Esophagus mucosa (tissue), 1 donor: ENCODE results near the gene AP4M1. TPM values are rescaled to one million over a fixed set of nuclear protein-coding genes. Genes with fewer than 3 reads are reported as not detected.
A peak's percentile ranks its signal among the peaks of the same experiment; 100 is the strongest.

ENCODE experiments used
- ATAC-seq: fragments of 200-7000 bp; cut with Tn5 transposase; one replicate; pipeline ENCODE4 v1.9.1; 2020
- total RNA-seq: library from RNA; stranded (reverse); gene quantifications from one replicate; pipeline ENCODE4 v1.2.4, GENCODE V29; 2023
- donor health status: DM: yes; HTN: yes; CAD: no.

The AP4M1 gene
- total RNA-seq, 1 donor from 2014 or later: 15.1 TPM

- ATAC-seq: no peak
These were observed 14.2 kb upstream of the AP4M1 start for GRCh38 chr7:100087055-100087750.

- no peak for ATAC-seq
These were observed 13.3 kb upstream of the AP4M1 start for GRCh38 chr7:100088095-100088620.

- peak; percentile 68 for ATAC-seq
These were observed 12.6 kb upstream of the AP4M1 start, which contains the start of gene COPS6 for GRCh38 chr7:100088621-100089457. Gene COPS6 (plus strand): TSS chr7:100088969. CDS start chr7:100088991, 22 bp downstream.

GRCh38 chr7:100089458-100090196 is 11.8 kb upstream of the AP4M1 start:
- peak; percentile 21 for ATAC-seq

- ATAC-seq: peak; percentile 54
These were observed 10.7 kb upstream of the AP4M1 start for GRCh38 chr7:100090527-100091410.

GRCh38 chr7:100091411-100092181 is 9.8 kb upstream of the AP4M1 start:
- no peak for ATAC-seq

- no peak for ATAC-seq
These were observed 8.4 kb upstream of the AP4M1 start for GRCh38 chr7:100093054-100093453.

- no peak for ATAC-seq
These were observed 7.9 kb upstream of the AP4M1 start for GRCh38 chr7:100093498-100093897.

- ATAC-seq: no peak
These were observed 7.4 kb upstream of the AP4M1 start for GRCh38 chr7:100093925-100094486.

- ATAC-seq: no peak
These were observed 6.2 kb upstream of the AP4M1 start for GRCh38 chr7:100095289-100095688.

GRCh38 chr7:100095704-100096103 is 5.7 kb upstream of the AP4M1 start:
- ATAC-seq: no peak

- ATAC-seq: no peak
These were observed 2.5 kb upstream of the AP4M1 start for GRCh38 chr7:100098913-100099312.

GRCh38 chr7:100099452-100099851 is 2.0 kb upstream of the AP4M1 start:
- no peak for ATAC-seq

- peak; percentile 89 for ATAC-seq
These were observed 925 bp upstream of the AP4M1 start for GRCh38 chr7:100100420-100101015.

GRCh38 chr7:100102950-100103840 is 1.8 kb downstream of the AP4M1 start:
- ATAC-seq: no peak

GRCh38 chr7:100105534-100105933 is 4.1 kb downstream of the AP4M1 start:
- ATAC-seq: no peak

- ATAC-seq: no peak
These were observed 5.2 kb downstream of the AP4M1 start for GRCh38 chr7:100106633-100107032.

- no peak for ATAC-seq
These were observed 5.8 kb downstream of the AP4M1 start for GRCh38 chr7:100107125-100107737.

GRCh38 chr7:100107890-100108289 is 6.4 kb downstream of the AP4M1 start:
- ATAC-seq: no peak
